GM23248 (cell line): Measurements from ENCODE around the gene BHLHE40.

Experiments used
- EZH2 ChIP-seq: fragments of 200-600 bp; sonication (generic); IDR thresholded peaks from 2 replicates; pipeline ENCODE4 v1.6.1; 2018; ENCODE audit warnings: antibody characterized with exemption, mild to moderate bottlenecking; ENCODE audit not compliant: insufficient read depth, poor library complexity, severe bottlenecking
- EZH2phosphoT487 ChIP-seq: fragments of 200-600 bp; sonication (generic); IDR thresholded peaks from 2 replicates; pipeline ENCODE4 v1.6.1; 2018; ENCODE audit warnings: antibody characterized with exemption, moderate library complexity, mild to moderate bottlenecking, low read depth; ENCODE audit not compliant: insufficient read depth

GRCh38 chr3:4994144-4994730, 15.0 kb downstream of the BHLHE40 start:
- TF ChIP-seq EZH2 (no peak), EZH2phosphoT487 (no peak)
